ENCODE results near the gene RIC1.

The RIC1 gene

DNA sequence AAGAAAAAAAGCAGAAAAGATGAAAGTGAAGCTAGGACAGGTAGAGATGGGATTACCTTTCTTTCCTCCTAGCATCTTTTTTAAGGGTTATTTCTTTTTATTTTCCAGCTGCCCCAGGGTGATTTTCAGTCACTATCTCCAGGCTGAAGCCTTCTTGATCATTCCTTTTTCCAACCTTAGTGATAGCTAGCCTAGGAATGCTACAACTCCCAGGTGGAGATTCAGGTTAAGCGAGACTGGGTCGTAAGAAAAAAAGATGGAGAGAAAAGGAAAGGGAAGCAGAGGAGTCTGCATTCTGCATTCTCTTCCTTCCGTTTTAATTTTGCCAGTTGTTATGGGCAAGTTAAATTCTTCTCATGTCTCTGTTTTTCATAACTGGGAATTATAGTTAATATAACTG is 36.7 kb upstream of the RIC1 start:
- no peak for TF ChIP-seq CTCF (IDR thresholded peaks at IDR 0.05; ENCODE audit: borderline replicate concordance, control extremely low read depth, extremely low read depth, insufficient read depth, missing control alignments)
- in situ Hi-C loops (cut with MboI; ENCODE audit: low sequenced_read_pairs, unreplicated experiment): loop anchor here (5.0 to 10.0 kb wide), 4 partner anchors 145 to 847 kb away; partner anchors contain the start of genes AK3 and JAK2
- no peak for DNase-seq (ENCODE audit: low spot score)

GRCh38 chr9:5592904-5593303 is 36.0 kb upstream of the RIC1 start:
- no peak for DNase-seq (ENCODE audit: low spot score)
- in situ Hi-C loops (cut with MboI; ENCODE audit: low sequenced_read_pairs, unreplicated experiment): loop anchor here (5.0 to 10.0 kb wide), 4 partner anchors 146 to 848 kb away; partner anchors contain the start of genes AK3 and JAK2
- no peak for TF ChIP-seq CTCF (IDR thresholded peaks at IDR 0.05; ENCODE audit: borderline replicate concordance, control extremely low read depth, extremely low read depth, insufficient read depth, missing control alignments)

GRCh38 chr9:5593904-5594303 is 35.0 kb upstream of the RIC1 start:
- no peak for TF ChIP-seq CTCF (IDR thresholded peaks at IDR 0.05; ENCODE audit: borderline replicate concordance, control extremely low read depth, extremely low read depth, insufficient read depth, missing control alignments)
- DNase-seq (ENCODE audit: low spot score): peak; percentile 51
- in situ Hi-C loops (cut with MboI; ENCODE audit: low sequenced_read_pairs, unreplicated experiment): loop anchor here (5.0 to 10.0 kb wide), 4 partner anchors 147 to 849 kb away; partner anchors contain the start of genes AK3 and JAK2

GRCh38 chr9:5596173-5596572 is 32.7 kb upstream of the RIC1 start:
- no peak for TF ChIP-seq CTCF (IDR thresholded peaks at IDR 0.05; ENCODE audit: borderline replicate concordance, control extremely low read depth, extremely low read depth, insufficient read depth, missing control alignments)
- in situ Hi-C loops (cut with MboI; ENCODE audit: low sequenced_read_pairs, unreplicated experiment): loop anchor here (10.0 kb wide), 3 partner anchors 421 to 851 kb away; partner anchors contain the start of genes AK3 and JAK2
- no peak for DNase-seq (ENCODE audit: low spot score)

DNA sequence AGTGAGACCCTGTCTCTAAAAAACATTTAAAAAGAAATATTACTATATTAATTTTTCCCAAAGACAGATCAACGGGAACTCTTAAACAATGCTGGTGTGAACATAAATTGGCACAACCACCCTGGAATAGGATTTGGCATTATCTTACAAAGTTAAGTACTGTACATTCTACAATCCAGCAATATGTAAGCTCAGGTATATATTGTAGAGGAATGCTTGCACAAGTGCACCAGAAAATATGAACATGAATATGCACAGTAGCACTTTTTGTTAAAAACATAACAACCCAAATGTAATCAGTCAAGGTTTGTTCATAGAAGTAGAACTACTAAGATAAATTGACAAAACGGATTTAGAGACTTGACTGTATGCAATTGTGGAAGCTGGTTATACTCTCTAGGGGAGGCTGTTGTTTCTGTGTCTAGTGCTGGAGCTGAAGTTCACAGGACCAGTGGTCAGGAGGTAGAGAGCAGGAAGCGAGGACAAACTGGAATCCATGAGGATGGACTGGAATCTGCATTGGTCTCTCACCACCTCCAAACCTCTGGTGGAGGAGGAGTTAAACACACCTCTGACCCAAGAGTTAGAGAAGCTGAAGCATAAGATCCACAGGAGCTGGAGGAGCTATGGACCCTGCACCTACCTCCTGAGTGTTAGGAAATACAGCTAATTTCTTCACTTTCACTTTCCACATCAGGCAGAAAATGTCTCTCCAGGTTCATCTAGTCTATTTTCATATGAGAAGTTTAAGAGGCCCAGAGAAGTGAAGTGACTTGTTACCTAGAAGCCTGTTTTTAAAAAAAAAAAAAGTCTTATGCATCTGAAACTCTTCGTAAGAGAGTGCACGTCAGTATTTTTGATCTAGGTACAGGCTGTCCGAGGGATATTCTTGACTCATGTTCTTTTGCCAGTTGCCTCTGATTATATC is 20.3 kb upstream of the RIC1 start:
- in situ Hi-C loops (cut with MboI; ENCODE audit: low sequenced_read_pairs, unreplicated experiment): no loop called here
- no peak for DNase-seq (ENCODE audit: low spot score)
- peak; percentile 9 for TF ChIP-seq CTCF (IDR thresholded peaks at IDR 0.05; ENCODE audit: borderline replicate concordance, control extremely low read depth, extremely low read depth, insufficient read depth, missing control alignments)

GRCh38 chr9:5609226-5609596 is 19.7 kb upstream of the RIC1 start:
- no peak for DNase-seq (ENCODE audit: low spot score)
- no peak for TF ChIP-seq CTCF (IDR thresholded peaks at IDR 0.05; ENCODE audit: borderline replicate concordance, control extremely low read depth, extremely low read depth, insufficient read depth, missing control alignments)
- in situ Hi-C loops (cut with MboI; ENCODE audit: low sequenced_read_pairs, unreplicated experiment): no loop called here

All from GM13976 (cell line).